ENCODE measurements around the gene FLNC. TPM values are rescaled to one million over a fixed set of nuclear protein-coding genes. Genes with fewer than 3 reads are reported as not detected.

The FLNC gene
- total RNA-seq, 4 donors from 2014 or later = 3.8 to 5.1 (median 4.3) TPM

DNA sequence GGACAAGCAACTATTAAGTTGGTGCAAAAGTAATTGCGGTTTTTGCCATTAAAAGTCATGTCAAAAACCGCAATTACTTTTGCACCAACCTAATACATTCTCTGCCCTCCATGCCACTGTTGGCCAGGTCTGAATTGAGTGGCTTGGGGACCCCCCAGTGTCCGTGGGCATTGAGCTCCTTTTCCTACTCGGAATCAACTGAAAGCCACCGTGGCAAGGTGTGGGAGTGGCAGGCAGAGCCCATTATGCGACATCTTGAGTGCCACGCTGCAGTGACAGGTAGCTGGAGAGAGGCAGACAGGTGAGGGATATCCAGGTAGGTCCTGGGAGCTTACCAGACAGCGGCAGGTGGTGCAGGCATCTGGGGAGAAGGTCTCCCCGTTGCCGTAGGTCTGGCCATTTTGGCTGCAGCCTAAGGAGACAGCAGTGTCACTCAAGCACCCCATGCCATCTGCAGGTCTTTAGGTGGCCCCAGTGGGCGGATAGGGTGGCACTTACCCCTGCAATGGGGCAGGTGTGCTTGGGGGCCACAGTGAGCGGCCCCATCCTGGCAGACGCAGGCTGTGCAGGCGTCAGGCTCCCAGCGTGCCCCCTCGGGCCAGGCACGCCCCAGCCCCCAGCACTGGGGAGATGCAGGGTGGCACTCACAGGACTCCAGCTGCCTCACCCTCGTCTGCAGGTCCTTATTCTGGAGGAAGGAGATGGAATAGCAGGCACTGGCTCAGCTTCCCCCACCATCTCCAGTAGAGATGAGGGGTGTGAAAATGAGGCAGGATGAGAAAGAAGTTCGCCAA, 76.8 kb downstream of the FLNC start:
- H3K27me3 ChIP-seq = peaks cover 35% of the 10 kb centered on the region
- DNase-seq (ENCODE audit: low spot score in 2 of 2) = peak in 1 of 2 donors; percentile 32
- TF ChIP-seq POLR2A (IDR thresholded peaks at IDR 0.05) (no peak), EP300 (IDR thresholded peaks at IDR 0.05) (no peak), POLR2AphosphoS5 (IDR thresholded peaks at IDR 0.05) (no peak)
- TF ChIP-seq, protein P1, sequence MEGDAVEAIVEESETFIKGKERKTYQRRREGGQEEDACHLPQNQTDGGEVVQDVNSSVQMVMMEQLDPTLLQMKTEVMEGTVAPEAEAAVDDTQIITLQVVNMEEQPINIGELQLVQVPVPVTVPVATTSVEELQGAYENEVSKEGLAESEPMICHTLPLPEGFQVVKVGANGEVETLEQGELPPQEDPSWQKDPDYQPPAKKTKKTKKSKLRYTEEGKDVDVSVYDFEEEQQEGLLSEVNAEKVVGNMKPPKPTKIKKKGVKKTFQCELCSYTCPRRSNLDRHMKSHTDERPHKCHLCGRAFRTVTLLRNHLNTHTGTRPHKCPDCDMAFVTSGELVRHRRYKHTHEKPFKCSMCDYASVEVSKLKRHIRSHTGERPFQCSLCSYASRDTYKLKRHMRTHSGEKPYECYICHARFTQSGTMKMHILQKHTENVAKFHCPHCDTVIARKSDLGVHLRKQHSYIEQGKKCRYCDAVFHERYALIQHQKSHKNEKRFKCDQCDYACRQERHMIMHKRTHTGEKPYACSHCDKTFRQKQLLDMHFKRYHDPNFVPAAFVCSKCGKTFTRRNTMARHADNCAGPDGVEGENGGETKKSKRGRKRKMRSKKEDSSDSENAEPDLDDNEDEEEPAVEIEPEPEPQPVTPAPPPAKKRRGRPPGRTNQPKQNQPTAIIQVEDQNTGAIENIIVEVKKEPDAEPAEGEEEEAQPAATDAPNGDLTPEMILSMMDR (IDR thresholded peaks at IDR 0.05) = no peak

More for the DNA sequence above, 76.8 kb downstream of the FLNC start:
- WGBS = 83% methylated on average over 12 of the region's 19 CpGs
- Histone ChIP-seq H3K4me3 (no peak overlapping the region), H3K36me3 (no peaks in the 10 kb centered on the region), H3K4me1 (peaks cover 16% of the 10 kb centered on the region), H3K9me3 (no peaks in the 10 kb centered on the region), H3K27ac (no peak overlapping the region)

Other genes with a start within 250 kb of the FLNC start
- gene GARIN1A, start 158.1 kb upstream of the FLNC start, total RNA-seq = 1 to 10 TPM in 3 of 4 donors, under 1 TPM in 1; 0.42 to 3.5 (median 1.3) TPM
- 10 to 100 TPM; 32.4 to 44.1 (median 36.7) TPM for gene CALU, start 91.0 kb upstream of the FLNC start, total RNA-seq
- gene OPN1SW, start 54.6 kb upstream of the FLNC start, total RNA-seq = not detected
- 1 to 10 TPM in 3 of 4 donors, under 1 TPM in 1; 0.95 to 4.8 (median 2.1) TPM for gene CCDC136, start 38.4 kb upstream of the FLNC start, total RNA-seq
- gene ATP6V1F, start 32.5 kb downstream of the FLNC start, total RNA-seq = 100 to 1,000 TPM in 3 of 4 donors, 10 to 100 TPM in 1; 78.4 to 165 (median 148) TPM
- gene KCP, start 80.3 kb downstream of the FLNC start, total RNA-seq = under 1 TPM; 0.17 to 0.57 (median 0.36) TPM
- gene IRF5, start 107.5 kb downstream of the FLNC start, total RNA-seq = 10 to 100 TPM in 3 of 4 donors, 1 to 10 TPM in 1; 8.9 to 22.8 (median 18.6) TPM
- gene TNPO3, start 224.7 kb downstream of the FLNC start, total RNA-seq = 10 to 100 TPM; 30.8 to 43.4 (median 34.4) TPM

Data from suprapubic skin (tissue), 4 donors.